CD4-positive, alpha-beta T cell treated with Interleukin-15 for 1 hour (primary cell): Measurements from ENCODE around the gene NELL1.

ENCODE experiments used
- DNase-seq: peaks from one replicate; pipeline ENCODE4 v3.0.0-alpha.2; 2020

The NELL1 gene

DNA sequence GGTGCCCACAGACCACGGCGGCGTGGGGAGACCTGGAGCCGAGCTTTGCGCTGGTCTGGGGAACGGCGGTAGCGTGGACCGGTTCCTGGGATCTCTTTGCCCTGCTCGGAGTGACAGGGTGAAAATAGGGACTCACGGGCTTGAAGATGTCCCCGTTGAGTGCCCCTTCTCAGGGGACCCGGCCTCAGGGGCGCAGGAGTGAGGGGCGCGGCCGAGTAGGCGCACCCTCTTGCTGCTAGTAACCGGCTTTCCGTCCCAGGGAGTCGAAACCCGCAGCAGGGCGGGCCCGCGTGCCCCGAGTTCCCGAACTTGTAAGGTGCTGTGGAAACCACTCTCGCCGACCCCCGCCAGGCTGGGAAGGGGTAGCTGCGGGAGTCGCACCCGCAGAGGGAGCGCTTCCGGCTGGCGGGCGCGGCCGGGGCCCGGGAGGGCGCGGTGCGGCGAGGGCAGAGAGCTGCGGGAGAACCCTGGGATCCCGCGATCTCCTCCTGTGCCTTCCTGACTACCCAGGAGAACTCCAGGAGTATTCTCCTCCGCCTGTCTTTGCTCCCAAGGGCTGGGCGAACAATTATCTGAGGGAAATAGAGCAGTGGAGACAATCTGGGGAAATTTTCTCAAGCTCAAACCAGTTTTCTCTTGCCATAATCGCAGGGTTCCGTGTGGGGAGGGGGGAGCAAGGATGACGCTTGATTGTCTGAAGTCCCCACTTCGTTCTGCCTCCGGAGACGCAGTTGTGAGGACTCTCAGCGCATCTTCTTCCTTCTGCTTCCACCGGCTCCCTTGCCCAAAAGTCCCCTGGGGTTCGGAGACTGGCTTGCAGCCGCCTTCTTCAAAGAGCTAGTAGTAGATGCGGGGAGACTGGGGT lies 666 bp downstream of the NELL1 start:
- no peak for DNase-seq

DNA sequence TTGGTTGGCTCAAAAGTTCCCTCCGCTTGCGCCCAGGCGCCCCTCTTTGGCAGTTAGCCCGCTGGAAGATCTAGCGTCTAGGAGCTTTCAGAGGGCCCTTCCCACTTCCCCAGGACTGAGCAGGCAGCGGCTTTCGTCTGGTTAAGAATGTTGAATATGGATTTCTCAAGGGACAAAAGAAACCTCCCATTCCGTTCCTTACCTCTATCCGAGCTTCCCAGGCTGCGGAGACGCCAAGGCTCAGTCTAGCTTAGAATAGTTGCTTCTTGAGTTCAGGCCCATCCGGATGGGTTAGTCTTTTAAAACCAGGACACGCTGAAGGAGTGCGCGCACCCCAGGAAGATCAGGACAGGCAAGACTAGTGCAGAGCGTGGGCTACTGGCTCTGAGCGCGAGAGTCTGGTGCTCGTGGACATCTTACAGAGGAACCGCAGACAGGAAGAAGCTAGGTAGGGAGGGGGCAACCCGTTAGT lies 1.6 kb downstream of the NELL1 start:
- DNase-seq = no peak

DNA sequence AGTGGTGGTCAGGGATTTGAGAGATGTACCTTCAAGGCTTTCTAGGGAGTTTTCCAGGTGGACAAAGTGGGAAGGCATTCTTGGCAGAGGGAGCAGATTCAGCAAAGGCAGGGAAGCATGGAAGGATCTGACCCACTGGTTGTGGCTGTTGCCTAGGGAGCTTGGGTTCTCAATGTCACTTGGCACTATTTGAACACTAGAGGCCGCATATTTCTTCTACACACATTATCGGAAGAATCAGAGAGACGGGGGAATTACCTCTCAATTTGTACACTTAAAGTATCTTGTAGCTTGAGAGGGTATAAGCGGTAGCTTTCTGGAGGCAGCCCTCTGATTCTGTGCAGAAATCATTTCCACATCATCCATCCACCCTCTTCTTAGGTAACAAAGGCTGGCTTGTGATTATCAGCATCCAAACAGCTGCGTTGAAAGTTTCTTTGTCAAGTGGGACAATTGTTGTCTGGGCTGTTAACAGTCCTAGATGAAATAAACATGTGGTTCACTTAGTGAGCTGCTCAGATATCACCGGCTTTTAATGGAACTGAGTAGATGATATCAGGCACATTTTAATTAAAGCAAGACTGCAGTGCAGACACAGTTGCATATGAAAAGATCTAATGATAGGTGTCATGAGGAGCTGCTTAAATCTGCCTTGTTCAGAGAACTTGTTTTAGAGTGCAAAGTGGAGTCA lies 2.6 kb downstream of the NELL1 start:
- DNase-seq = no peak

DNA sequence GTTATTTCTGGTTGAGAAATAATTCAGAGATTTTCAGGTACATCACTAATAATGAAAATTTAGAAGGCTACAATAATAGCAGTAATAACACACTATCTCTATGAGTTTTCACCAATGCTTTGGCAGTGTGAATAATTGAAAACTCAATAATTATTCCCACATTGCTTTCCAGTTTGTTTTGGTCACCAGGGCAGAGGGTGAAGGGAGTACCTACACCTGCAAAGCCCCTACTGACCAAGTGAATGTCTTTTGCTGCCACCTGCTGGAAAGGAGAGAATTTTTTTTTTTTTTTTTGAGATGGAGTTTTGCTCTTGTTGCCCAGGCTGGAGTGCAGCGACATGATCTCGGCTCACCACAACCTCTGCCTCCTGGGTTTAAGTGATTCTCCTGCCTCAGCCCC lies 3.2 kb downstream of the NELL1 start:
- DNase-seq = no peak

DNA sequence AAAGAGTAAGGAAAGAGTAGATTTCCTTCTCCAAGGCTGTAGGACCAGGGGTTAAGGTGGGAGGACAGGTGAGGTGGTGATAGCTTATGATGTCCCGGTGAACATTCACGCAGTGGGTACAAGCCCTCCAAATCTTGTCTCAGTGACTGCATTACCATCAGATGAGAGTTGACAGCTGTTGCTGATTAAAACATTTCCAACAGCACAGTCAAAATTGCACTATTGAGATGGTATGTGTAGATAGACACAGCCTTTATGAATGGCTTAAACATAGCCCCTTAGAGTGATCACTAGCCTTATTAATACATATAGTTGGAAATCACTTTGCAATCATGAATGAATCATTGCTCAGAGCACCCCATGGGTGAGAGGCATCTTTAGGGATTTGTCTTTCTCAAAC lies 7.3 kb downstream of the NELL1 start:
- DNase-seq = no peak

DNA sequence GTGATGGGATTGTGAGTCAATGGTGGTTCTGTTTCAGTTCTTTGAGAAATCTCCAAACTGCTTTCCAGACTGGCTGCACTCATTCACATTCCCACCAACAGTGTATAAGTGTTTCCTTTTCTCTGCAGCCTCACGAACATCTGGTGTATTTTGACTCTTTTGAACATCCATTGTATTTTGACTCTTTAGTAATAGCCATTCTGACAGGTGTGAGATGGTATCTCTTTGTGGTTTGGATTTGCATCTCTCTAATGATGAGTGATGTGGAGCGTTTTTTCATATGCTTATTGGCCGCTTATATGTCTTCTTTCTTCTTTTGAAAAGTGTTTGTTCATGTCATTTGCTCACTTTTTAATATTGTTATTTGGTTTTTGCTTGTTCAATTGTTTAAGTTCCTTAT lies 19.4 kb downstream of the NELL1 start:
- DNase-seq = no peak

DNA sequence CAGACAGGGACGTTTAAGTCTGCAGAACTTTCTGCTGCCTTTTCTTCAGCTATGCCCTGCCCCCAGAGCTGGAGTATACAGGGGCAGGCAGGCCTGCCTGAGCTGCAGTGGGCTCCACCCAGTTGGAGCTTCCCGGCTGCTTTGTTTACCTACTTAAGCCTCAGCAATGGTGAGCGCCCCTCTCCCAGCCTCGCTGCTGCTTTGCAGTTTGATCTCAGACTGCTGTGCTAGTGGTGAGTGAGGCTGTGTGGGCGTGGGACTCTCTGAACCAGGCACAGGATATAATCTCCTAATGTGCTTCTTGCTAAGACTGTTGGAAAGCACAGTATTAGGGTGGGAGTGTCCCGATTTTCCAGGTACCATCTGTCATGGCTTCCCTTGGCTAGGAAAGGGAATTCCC lies 38.5 kb downstream of the NELL1 start:
- no peak for DNase-seq

DNA sequence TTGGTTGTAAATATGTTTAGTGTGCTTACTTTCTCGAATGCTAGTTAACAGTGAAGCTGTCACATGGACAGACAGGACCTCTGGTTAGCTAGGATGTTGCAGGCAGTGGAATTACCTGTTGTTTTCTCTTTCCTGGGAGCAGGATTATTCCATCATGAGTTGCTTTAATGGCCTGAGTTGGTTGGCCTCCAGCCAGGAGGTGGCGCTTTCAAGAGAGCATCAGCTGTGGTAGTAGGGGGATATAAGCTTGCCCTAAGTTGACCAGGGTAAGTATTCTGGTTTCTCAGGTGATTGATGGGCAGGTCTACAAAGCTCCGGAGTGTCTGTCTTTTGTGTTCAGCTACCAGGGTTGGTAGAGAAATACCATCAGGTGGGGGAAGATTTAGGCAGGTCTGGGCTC lies 43.5 kb downstream of the NELL1 start:
- no peak for DNase-seq

DNA sequence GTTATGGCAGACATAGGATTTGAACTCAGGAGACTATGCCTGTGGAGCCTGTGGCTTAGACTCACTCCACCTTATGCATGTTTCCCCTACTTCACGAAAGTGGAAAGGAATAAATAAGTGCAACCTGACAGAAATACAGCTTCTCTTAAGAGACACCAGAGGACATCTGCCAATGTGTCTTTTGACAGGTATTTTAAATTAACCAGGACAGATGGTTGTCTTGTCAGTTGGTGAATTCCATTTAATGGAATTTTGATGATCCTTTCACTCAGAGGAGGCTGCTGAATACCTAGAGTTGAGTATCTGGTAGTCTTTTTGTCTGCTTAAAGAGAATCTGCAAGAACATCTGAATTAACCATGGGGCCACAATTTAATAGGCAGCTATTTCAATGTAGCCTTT lies 46.1 kb downstream of the NELL1 start:
- no peak for DNase-seq

DNA sequence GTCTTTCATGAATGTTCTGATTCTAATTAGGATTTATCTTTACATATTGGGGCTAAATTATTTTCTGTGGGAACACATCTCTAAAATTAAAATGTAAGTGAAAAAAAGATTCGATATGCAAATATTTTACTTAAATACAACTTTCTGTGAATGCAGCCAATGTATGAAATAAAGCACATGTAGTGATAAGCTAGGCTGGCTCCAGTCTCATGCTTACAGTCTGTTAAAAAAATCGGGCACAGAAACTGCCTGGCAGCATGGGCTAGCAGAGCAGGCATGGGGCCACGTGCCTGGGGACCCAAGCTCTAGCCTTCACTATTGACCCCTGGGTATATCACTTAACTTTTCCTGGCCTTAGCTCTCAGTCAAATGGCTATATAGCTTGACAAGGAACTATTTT lies 46.5 kb downstream of the NELL1 start:
- DNase-seq = no peak

DNA sequence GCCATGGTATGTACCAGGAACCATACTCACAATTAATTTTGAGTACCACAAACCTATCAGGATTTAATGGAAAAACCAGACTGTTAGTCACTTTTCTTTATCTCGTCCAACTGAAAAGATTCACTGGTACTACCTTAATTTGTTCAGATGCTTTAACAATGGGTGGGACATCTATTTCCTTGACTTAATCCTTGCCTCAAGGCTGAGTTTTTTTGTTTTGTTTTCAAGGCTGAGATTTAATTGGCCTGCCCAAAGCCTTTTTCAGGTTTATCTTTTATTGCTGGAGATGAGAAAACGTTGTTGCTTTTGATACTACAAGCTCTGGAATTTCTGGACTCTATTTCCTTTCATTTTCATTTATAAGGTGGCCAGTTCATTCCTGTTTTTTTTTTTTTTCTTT lies 50.4 kb downstream of the NELL1 start:
- no peak for DNase-seq

DNA sequence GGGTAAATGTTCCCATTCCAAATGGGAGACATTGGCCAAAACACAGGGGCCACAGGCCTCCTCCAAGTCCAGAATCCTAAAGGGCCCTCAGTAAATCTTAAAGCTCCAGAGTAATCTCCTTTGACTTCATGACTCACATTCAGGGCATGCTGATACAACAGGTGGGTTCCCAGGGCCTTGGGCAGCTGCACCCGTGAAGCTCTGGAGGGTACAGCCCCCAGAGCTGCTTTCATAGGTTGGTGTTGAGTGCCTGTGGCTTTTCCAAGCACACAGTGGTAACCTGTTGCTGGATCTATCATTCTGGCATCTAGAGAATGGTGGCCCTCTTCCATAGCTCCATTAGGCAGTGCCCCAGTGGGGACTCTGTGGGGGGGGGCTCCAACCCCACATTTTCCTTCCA lies 54.0 kb downstream of the NELL1 start:
- DNase-seq = no peak

DNA sequence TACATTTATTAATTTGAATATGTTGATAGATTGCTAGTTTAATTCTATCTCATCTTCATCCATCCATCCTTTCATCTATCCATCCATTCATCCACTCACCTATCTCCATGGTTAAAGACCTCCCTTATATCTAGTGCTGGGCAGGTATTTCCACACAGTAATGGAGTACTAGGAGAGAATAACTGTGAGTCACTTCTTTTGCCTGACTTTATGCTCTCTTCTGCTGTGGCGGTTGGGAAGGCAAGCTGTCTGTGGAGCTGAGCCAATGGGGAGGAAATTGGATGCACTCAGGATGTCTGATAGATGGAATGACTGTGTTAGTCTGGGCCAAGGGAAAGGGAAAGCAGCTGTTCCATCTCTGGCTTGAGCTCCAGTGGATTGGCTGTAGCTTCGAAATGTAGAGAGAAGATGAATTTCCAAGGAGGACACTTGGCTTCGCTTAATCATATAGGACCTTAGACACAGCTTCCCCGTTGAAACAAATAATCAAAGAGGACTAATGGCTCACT lies 60.3 kb downstream of the NELL1 start:
- DNase-seq = no peak

DNA sequence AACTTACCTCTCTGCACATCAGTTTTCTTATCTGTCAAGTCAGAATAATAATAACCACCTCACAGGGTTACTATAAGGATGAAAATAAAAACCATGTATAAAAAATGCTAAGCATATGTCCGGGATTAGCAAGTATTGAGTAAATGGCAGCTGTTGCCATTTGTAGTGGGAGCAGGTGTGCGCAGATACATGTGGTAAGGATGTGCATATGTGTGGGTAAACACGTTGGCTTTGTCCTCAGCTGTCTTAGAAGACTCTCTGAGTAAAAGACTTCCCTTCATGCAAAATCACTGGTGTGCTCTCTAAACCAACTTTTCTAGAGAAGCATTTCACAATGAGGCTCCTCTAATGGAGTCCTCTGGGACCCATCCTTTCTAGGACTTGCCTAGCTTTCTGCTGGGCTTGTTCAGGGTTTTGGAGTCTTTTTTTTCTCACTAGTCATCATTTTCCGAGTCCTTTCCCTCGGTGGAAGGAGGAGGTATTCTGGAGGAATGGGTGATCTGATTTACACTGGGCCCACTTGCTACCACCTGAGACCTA lies 62.4 kb downstream of the NELL1 start:
- no peak for DNase-seq

DNA sequence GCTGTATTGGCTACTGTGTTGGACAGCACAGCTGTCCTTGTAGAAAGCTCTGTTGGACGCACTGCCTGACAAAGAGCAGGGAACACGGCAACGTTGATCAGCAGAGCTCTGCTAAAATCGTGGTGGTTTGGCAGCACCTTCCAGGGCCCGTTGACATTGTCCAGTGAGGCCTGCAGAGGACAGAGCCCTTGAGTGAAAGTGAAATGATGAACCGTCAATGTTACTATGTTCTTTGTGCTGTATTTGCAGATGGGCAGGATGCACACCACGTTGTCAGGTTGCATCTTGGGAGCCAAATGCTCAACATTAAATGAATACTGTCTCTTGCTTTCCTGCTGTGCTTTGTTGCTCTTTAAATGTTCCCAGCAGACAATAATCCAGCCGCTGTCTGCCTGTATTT lies 69.7 kb downstream of the NELL1 start:
- DNase-seq = no peak

DNA sequence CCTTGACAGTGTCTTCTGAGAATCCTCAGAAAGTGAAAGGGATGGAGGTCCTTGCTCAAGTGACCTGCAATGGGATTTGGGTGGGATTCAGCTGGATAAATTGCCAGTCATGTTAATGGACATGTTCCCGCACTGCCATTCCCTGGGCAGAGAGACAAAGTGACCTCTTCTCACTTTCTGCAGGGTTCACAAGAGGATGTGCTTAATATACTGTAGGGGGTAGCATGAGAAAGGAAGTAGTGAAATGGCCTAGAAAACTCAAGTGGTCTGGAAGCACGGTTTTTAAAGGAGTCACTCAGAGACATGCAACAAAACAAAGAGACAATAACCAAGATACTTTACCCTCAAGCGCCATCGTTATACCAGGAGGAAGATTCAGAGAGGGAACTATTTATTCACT lies 70.2 kb downstream of the NELL1 start:
- no peak for DNase-seq

DNA sequence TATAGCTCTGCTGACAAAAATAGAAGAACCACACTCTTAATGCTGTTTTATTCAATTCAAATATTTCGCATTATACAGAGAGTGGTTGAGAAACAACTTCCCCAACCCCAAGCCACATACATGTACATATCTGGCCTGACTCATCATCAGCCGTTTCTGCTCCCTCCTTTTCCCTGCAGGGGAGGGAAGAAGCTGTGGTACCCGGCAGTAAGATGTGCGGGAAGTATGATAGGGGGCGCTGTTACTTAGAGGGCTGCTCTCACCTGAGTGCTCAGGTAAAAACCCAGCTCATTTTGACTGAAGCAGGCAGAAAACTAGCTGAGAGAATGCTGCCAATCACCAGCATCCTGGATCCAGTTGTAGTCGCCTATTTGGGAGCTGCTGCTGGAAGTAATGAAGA lies 85.5 kb downstream of the NELL1 start:
- DNase-seq = no peak

DNA sequence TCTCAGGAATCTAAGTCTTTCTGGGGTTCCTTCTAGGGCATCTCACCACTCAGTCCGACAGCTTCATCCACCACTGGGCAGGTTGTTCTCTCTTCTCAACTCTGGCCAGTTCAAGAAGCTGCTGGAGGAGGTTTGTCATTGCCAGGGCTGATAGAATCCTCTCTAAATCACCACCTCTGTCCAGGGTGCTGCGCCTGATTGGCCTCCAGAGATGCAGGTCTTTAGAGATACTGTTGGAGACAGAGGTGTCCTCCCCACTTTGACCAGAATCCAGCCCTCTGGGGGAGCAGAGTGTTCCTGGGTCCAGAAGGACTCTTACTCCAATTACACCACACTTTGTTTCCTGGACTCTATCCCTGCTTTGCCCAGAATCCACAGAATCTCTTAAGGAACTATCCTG lies 90.2 kb downstream of the NELL1 start:
- no peak for DNase-seq

DNA sequence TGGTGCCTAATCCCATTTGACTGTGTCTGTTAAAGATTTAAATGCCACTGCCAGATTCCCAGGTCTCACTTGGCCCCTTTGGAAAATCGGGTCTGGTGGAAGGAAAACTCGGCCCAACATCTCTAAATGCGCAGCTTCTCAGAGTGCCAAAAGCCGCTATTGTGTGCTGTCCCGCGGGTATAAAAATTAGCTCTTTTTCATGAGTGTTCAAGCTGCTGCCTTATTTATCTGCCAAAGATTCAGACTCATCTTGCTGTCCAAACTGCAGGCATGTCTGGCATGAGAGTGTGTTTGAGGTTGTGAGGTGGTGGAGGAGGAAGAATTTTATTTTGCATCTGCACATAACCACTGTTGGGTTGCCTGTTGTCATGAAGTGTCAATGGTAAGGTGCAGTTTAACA lies 91.4 kb downstream of the NELL1 start:
- no peak for DNase-seq

DNA sequence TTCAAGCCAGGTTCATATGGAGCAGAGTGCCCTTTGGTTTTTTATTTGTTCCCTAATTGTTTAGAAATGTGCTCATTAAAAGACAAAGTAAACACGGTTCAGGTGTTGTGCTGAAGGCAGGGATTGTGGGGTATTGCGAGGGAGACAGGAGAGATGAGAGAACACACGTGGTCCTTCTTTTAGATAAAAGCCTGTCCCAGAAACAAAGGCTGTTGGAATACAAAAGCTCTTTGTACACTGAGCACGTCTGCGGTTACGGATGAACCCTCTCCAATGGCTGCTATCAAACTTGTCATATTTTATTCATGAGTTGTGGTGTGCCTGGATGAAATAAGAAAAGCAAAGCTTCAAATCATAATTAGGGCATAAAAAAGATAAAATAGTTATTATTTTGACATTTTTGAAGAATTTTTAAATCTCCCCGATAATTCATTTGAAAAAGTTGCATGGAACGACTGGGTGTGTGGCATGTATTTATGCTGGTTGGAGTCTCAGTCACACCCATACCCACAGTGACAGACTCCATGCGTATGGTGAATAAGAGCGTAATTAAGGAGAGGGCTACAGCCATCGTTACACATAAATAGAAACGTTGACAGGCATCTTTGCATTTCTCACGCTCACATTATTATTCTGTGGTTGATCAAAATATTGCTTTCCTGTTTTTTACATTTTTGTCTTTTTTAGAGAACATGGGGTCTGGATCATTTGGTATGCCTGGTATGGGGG lies 92.9 kb downstream of the NELL1 start:
- no peak for DNase-seq

DNA sequence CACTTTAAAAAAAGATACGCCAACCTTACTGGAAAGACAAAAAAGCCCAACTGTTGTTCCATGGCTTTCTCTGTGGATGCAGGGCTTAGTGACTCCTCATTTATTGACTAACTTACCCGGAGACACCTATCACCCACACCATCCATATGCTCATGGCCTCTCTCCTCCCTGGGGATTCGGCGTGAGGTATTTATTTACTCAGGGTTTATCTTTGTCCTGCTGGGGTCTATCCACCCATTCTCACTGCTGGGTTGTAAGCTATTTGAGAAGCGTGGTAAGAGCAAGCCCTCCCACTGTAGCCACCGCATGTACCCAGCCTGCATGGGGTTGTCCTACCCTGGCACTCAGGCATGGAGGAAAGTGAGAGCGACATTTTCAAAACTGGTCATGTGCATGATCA lies 93.6 kb downstream of the NELL1 start:
- DNase-seq = no peak

DNA sequence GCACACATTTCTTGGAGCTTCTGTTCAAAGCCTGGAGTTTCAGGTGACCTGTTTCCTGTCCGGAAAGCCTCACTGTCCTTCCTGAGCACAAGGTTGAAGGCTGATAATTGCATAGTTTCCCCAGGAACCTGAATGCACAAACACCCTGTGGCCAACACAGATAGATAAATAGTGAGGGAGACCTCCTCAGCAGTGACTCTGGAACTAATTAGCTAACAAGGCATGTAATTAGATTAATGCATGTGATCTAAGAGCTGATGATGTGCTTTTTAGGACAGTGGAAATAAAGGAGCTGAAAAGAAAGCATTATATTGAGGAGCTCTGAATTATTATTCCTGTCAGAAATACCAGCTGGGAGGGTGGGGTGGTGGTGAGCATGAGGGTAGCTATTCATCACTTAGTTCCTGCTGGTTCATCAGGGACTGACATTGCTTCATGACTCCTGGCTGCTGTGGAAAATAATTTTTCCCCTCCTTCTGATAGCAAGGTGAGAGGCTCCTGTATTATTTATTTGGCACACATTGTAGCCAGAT lies 101.1 kb downstream of the NELL1 start:
- DNase-seq = no peak

DNA sequence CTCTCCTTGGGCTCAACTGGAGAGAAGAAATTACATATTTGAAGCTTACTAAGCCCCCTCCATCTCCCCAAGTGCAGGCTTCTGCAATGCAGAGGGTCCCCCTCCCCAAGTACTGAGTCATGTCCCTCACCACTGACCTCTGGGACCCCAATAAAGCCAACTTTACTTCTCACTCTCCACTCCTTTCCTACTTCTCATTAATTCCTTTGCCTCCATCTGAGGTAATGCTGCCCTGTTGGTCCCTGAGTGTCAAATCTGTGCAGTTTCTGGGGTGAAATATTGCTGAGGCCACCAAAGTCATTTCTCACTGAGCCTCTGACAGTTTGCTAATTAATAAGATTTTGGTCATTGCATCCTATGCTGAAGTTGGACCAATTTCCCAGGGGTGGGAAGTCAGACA lies 101.6 kb downstream of the NELL1 start:
- no peak for DNase-seq
